CD14-positive monocyte (primary cell): ENCODE data around the gene GLYAT. TPM values are rescaled to one million over a fixed set of nuclear protein-coding genes. Genes with fewer than 3 reads are reported as not detected.

ENCODE experiments used
- DNase-seq, 3 donors: peaks; one replicate each; pipeline ENCODE4 v3.0.0-alpha.2; 2011 to 2022
- H2AFZ ChIP-seq: 2 replicates; pipeline ENCODE4 v1.6.0; 2012; ENCODE audit warnings: mild to moderate bottlenecking, low read depth, low read length, inconsistent platforms; ENCODE audit not compliant: insufficient read depth, poor library complexity, severe bottlenecking
- H3K27ac ChIP-seq, 2 donors: 1 replicate in 1 of 2; 2 replicates in 1 of 2; pipeline ENCODE4 v1.5.1; 2012 to 2013; ENCODE audit warnings: low read length in 2 of 2, control low read depth in 1 of 2, inconsistent platforms in 1 of 2, low read depth in 1 of 2, mild to moderate bottlenecking in 1 of 2
- H3K27me3 ChIP-seq, 2 donors: one replicate each; pipeline versions ENCODE4 v1.6.0 to v1.6.1; 2011 to 2013; ENCODE audit warnings: low read length in 2 of 2; ENCODE audit not compliant: control insufficient read depth in 2 of 2, insufficient read depth in 2 of 2
- H3K36me3 ChIP-seq, 2 donors: replicated peaks in 1 of 2; 1 replicate in 1 of 2; 2 replicates in 1 of 2; pipeline versions ENCODE4 v1.5.1 to v1.6.1; 2012 to 2013; ENCODE audit warnings: low read length in 2 of 2, control low read depth in 1 of 2, inconsistent platforms in 1 of 2, mild to moderate bottlenecking in 1 of 2; ENCODE audit not compliant: insufficient read depth in 2 of 2, control insufficient read depth in 1 of 2
- H3K4me1 ChIP-seq, 2 donors: 1 replicate in 1 of 2; 2 replicates in 1 of 2; pipeline versions ENCODE4 v1.5.1 to v1.6.1; 2012 to 2013; ENCODE audit warnings: low read length in 2 of 2, control low read depth in 1 of 2, inconsistent platforms in 1 of 2, mild to moderate bottlenecking in 1 of 2, moderate library complexity in 1 of 2; ENCODE audit not compliant: insufficient read depth in 2 of 2, control insufficient read depth in 1 of 2
- H3K4me2 ChIP-seq: replicated peaks from 2 replicates; pipeline ENCODE3; 2012; ENCODE audit warnings: low read length, moderate library complexity, mild to moderate bottlenecking; ENCODE audit not compliant: poor library complexity, severe bottlenecking; ENCODE audit errors: extremely low read depth
- H3K4me3 ChIP-seq, 3 experiments: fragments of 200-600 bp in 1 of 3; sonication (generic) in 1 of 3; replicated peaks in 1 of 3; 1 replicate in 2 of 3; 2 replicates in 1 of 3; pipeline ENCODE4 v1.5.1; 2011 to 2013; ENCODE audit warnings: low read length in 3 of 3, mild to moderate bottlenecking in 3 of 3, control low read depth in 2 of 3, low read depth in 2 of 3, inconsistent platforms in 1 of 3, moderate library complexity in 1 of 3
- H3K79me2 ChIP-seq: 2 replicates; pipeline ENCODE4 v1.6.0; 2012; ENCODE audit warnings: mild to moderate bottlenecking, control low read depth, inconsistent platforms, low read length, moderate library complexity; ENCODE audit not compliant: insufficient read depth
- H3K9ac ChIP-seq: 2 replicates; pipeline ENCODE4 v1.6.0; 2017; ENCODE audit warnings: low read length, mild to moderate bottlenecking; ENCODE audit not compliant: insufficient read depth, poor library complexity, severe bottlenecking
- H3K9me3 ChIP-seq, 2 donors: replicated peaks in 1 of 2; 1 replicate in 1 of 2; 2 replicates in 1 of 2; pipeline versions ENCODE4 v1.5.1 to v1.6.1; 2012 to 2013; ENCODE audit warnings: low read length in 2 of 2, control low read depth in 1 of 2; ENCODE audit not compliant: control insufficient read depth in 1 of 2, insufficient read depth in 1 of 2
- H4K20me1 ChIP-seq: 2 replicates; pipeline ENCODE4 v1.6.0; 2012; ENCODE audit warnings: mild to moderate bottlenecking, low read length, control low read depth, moderate library complexity; ENCODE audit not compliant: insufficient read depth
- H3K27ac Mint-ChIP-seq, 7 donors: one replicate each; pipeline ENCODE4 v1.8.0; 2020; ENCODE audit warnings: mild to moderate bottlenecking in 7 of 7, mixed read lengths in 7 of 7, moderate library complexity in 6 of 7, inconsistent platforms in 2 of 7
- H3K27me3 Mint-ChIP-seq, 3 donors: one replicate each; pipeline ENCODE4 v1.8.0; 2021 to 2022; ENCODE audit warnings: low read depth in 3 of 3, mild to moderate bottlenecking in 3 of 3, mixed read lengths in 3 of 3, moderate library complexity in 3 of 3, inconsistent platforms in 1 of 3
- H3K36me3 Mint-ChIP-seq, 2 donors: one replicate each; pipeline ENCODE4 v1.8.0; 2020; ENCODE audit warnings: mixed read lengths in 2 of 2, inconsistent platforms in 1 of 2, mild to moderate bottlenecking in 1 of 2
- H3K4me1 Mint-ChIP-seq: one replicate; pipeline ENCODE4 v1.8.0; 2020; ENCODE audit warnings: mild to moderate bottlenecking, mixed read lengths
- H3K4me3 Mint-ChIP-seq, 2 donors: one replicate each; pipeline ENCODE4 v1.8.0; 2020; ENCODE audit warnings: mild to moderate bottlenecking in 2 of 2, mixed read lengths in 2 of 2, moderate library complexity in 1 of 2
- H3K9me3 Mint-ChIP-seq, 7 donors: one replicate each; pipeline ENCODE4 v1.8.0; 2020 to 2022; ENCODE audit warnings: mixed read lengths in 7 of 7, mild to moderate bottlenecking in 6 of 7, moderate library complexity in 6 of 7, inconsistent platforms in 2 of 7
- CTCF ChIP-seq: fragments of 200-600 bp; IDR thresholded peaks from one replicate; pipeline ENCODE4 v1.8.0; 2022; ENCODE audit warnings: antibody characterized with exemption, mild to moderate bottlenecking
- WGBS: methylation state at CpG from one replicate; pipeline ENCODE4 v1.1.5; 2013; ENCODE audit warnings: missing lambda C conversion rate; ENCODE audit not compliant: insufficient coverage; 5-methylcytosine and 5-hydroxymethylcytosine counted together
- intact Hi-C, 2 donors: fragments of 100-400 bp; cut with micrococcal nuclease; formaldehyde crosslinking; loops; one replicate each; pipeline versions ENCODE4 v1.15.0 to v1.15.1; 2023
- polyA minus RNA-seq: library from RNA; depleted of rRNA, polyadenylated mRNA; stranded (reverse); fragments of >200 nt; gene quantifications from 2 replicates; pipeline ENCODE4 v1.2.3, GENCODE V29; 2012
- polyA plus RNA-seq, 3 donors: library from polyadenylated mRNA; depleted of rRNA in 1 of 3; unstranded in 2 of 3; stranded (reverse) in 1 of 3; fragments of 300-500 nt in 2 of 3; fragments of >200 nt in 1 of 3; fragmentation: Illumina TruSeq in 2 of 3; gene quantifications; 1 replicate in 2 of 3; 2 replicates in 1 of 3; pipeline ENCODE4 v1.2.3, GENCODE V29; 2012 to 2021
- total RNA-seq, 12 experiments: library from RNA in 1 of 12; stranded (reverse) in 1 of 12; fragments of 120-200 nt in 1 of 12; gene quantifications; one replicate each; pipeline ENCODE4 v1.2.4 and lab custom pipeline; 2013 to 2026; ENCODE audit warnings: mixed read lengths in 6 of 12, inconsistent platforms in 1 of 12

Gene GLYAT
- total RNA-seq (2013) = not detected
- polyA plus RNA-seq (not detected), polyA minus RNA-seq (not detected in 2 replicates), total RNA-seq (lab: John Stamatoyannopoulos, UW) (0 to 1.2 (median 0) reads per million in 11 experiments)

GRCh38 chr11:58731819-58732218 lies at the start of gene GLYAT:
TSS of gene GLYAT (minus strand) at chr11:58731943. CDS start at chr11:58724496, 7,447 bp downstream.
- Mint-ChIP-seq H3K4me3 (no peak within 1 kb of the TSS), H3K27ac (no peak within 1 kb of the TSS), H3K4me1 (peaks cover 11% of the 10 kb centered on the region), H3K9me3 (peaks cover 0 to 7% (median 2%) of the 10 kb centered on the region in 7 donors), H3K27me3 (peaks cover 0 to 2% (median 0%) of the 10 kb centered on the region in 3 donors), H3K36me3 (no peaks in the 10 kb centered on the region)
- Histone ChIP-seq H3K4me3 (no peak within 1 kb of the TSS), H3K4me1 (peaks cover 9 to 10% of the 10 kb centered on the region in 2 donors), H3K4me2 (no peak within 1 kb of the TSS), H3K9me3 (no peaks in the 10 kb centered on the region), H3K79me2 (no peaks in the 10 kb centered on the region), H3K27me3 (no peaks in the 10 kb centered on the region), H3K36me3 (no peaks in the 10 kb centered on the region), H4K20me1 (no peaks in the 10 kb centered on the region), H2AFZ (no peak within 1 kb of the TSS), H3K27ac (no peak within 1 kb of the TSS), H3K9ac (no peak within 1 kb of the TSS)
- TF ChIP-seq CTCF = no peak
- WGBS = 90% methylated on average over 3 of the region's 4 CpGs
- intact Hi-C loops = no loop called here
- DNase-seq = no peak

GRCh38 chr11:58781345-58781744 lies 49.6 kb upstream of the GLYAT start:
- no peak for DNase-seq
- Mint-ChIP-seq H3K27ac (no peak overlapping the region), H3K36me3 (no peaks in the 10 kb centered on the region), H3K27me3 (peaks cover 0 to 4% (median 2%) of the 10 kb centered on the region in 3 donors), H3K4me1 (peaks cover 21% of the 10 kb centered on the region), H3K4me3 (no peak overlapping the region), H3K9me3 (peaks cover 0 to 12% (median 1%) of the 10 kb centered on the region in 7 donors)
- H3K4me2 ChIP-seq = no peak overlapping the region
- H2AFZ ChIP-seq = no peak overlapping the region
- H3K9ac ChIP-seq = no peak overlapping the region
- H4K20me1 ChIP-seq = no peaks in the 10 kb centered on the region
- H3K79me2 ChIP-seq = no peaks in the 10 kb centered on the region
- H3K9me3 ChIP-seq = no peaks in the 10 kb centered on the region
- no peak overlapping the region for H3K27ac ChIP-seq
- no peaks in the 10 kb centered on the region for H3K27me3 ChIP-seq
- intact Hi-C loops = no loop called here
- H3K36me3 ChIP-seq = no peaks in the 10 kb centered on the region
- no peak for TF ChIP-seq CTCF
- H3K4me3 ChIP-seq = no peak overlapping the region
- H3K4me1 ChIP-seq = peaks cover 15 to 17% of the 10 kb centered on the region in 2 donors
